AG04450 (cell line): Measurements from ENCODE around the gene ROBO3. TPM values are rescaled to one million over a fixed set of nuclear protein-coding genes. Genes with fewer than 3 reads are reported as not detected.

Experiments used
- CTCF ChIA-PET: fragments of 300-600, 350-600 bp; formaldehyde crosslinking; extraction: SDS; loops from one replicate; lab custom pipeline; 2022; ENCODE audit warnings: antibody characterized with exemption, inconsistent platforms; lab: Charles Lee
- POLR2A ChIA-PET: fragments of 350-600 bp; formaldehyde crosslinking; extraction: SDS; loops from one replicate; lab custom pipeline; 2021; ENCODE audit warnings: antibody characterized with exemption, inconsistent platforms; lab: Yijun Ruan, JAX
- DNase-seq: peaks from one replicate; pipeline ENCODE4 v3.0.0-alpha.2; 2011; ENCODE audit warnings: low read depth, low spot score
- H3K27ac ChIP-seq: one replicate; pipeline ENCODE4 v1.5.1; 2012; ENCODE audit warnings: low read depth, low read length, control low read depth
- H3K27me3 ChIP-seq: one replicate; pipeline ENCODE4 v1.6.0; 2012; ENCODE audit warnings: low read length; ENCODE audit not compliant: control insufficient read depth, insufficient read depth
- H3K4me3 ChIP-seq: 2 replicates; pipeline ENCODE4 v1.5.1; 2011; ENCODE audit warnings: mild to moderate bottlenecking, low read depth, low read length, control low read depth
- H3K9me3 ChIP-seq: 2 replicates; pipeline ENCODE4 v1.5.1; 2012; ENCODE audit warnings: low read length; ENCODE audit not compliant: control insufficient read depth, insufficient read depth
- CTCF ChIP-seq: IDR thresholded peaks from 2 replicates; pipeline ENCODE4 v1.5.1; 2011; ENCODE audit warnings: low read depth, low read length, control low read depth, inconsistent platforms
- polyA plus RNA-seq: library from polyadenylated mRNA; depleted of rRNA; stranded (reverse); fragments of >200 nt; gene quantifications from 2 replicates; pipeline ENCODE4 v1.2.3, GENCODE V29; 2011

ROBO3 gene
- polyA plus RNA-seq, 1 experiment, result 28.9 TPM

- POLR2A ChIA-PET, result interaction anchor here (0.9 kb wide), 1 partner anchor 16 kb away, joined by 4 read pairs; the partner anchor contains the start of gene ROBO4
- no peaks in the 10 kb centered on the region for H3K27me3 ChIP-seq
- no peak for TF ChIP-seq CTCF
- no peak overlapping the region for H3K27ac ChIP-seq
- no peak for DNase-seq
- CTCF ChIA-PET, result interaction anchor here (0.7 to 1.5 kb wide), 4 partner anchors 15 to 17 kb away, joined by 3 to 5 read pairs (median 3); partner anchors contain the start of genes ROBO3 and ROBO4
- H3K4me3 ChIP-seq, result no peak overlapping the region
- peaks cover 3% of the 10 kb centered on the region; the same call in 1 of the 2 replicates for H3K9me3 ChIP-seq
Observed at GRCh38 chr11:124882339-124883071, 17.3 kb downstream of the ROBO3 start.

- TF ChIP-seq CTCF, result no peak
- no peak for DNase-seq
- CTCF ChIA-PET, result interaction anchor here (0.6 to 0.8 kb wide), 2 partner anchors 8 to 48 kb away, joined by 3 read pairs; no protein-coding TSS in a partner anchor
- POLR2A ChIA-PET, result no interaction called here
- H3K27ac ChIP-seq, result no peak overlapping the region
- H3K27me3 ChIP-seq, result no peaks in the 10 kb centered on the region
- H3K9me3 ChIP-seq, result peaks cover 3% of the 10 kb centered on the region; the same call in 1 of the 2 replicates
- H3K4me3 ChIP-seq, result no peak overlapping the region
Observed at GRCh38 chr11:124884340-124884739, 19.1 kb downstream of the ROBO3 start.

- Histone ChIP-seq H3K9me3 (peaks cover 3% of the 10 kb centered on the region; the same call in 1 of the 2 replicates), H3K4me3 (no peak overlapping the region), H3K27me3 (no peaks in the 10 kb centered on the region), H3K27ac (no peak overlapping the region)
- no peak for TF ChIP-seq CTCF
- ChIA-PET CTCF (no interaction called here), POLR2A (no interaction called here)
- DNase-seq, result no peak
Observed at GRCh38 chr11:124884869-124885479, 19.7 kb downstream of the ROBO3 start.

- Histone ChIP-seq H3K27ac (no peak overlapping the region), H3K9me3 (peaks cover 3% of the 10 kb centered on the region; the same call in 1 of the 2 replicates), H3K27me3 (no peaks in the 10 kb centered on the region), H3K4me3 (no peak overlapping the region)
- TF ChIP-seq CTCF, result no peak
- DNase-seq, result no peak
- POLR2A ChIA-PET, result interaction anchor here (0.7 to 1.2 kb wide), 2 partner anchors 9 to 136 kb away, joined by 3 to 4 read pairs; no protein-coding TSS in a partner anchor
- CTCF ChIA-PET, result interaction anchor here (1.6 kb wide), 1 partner anchor 10 kb away, joined by 10 read pairs; no protein-coding TSS in a partner anchor
Observed at GRCh38 chr11:124886476-124886875, 21.2 kb downstream of the ROBO3 start.
